Measurements from ENCODE around the gene REPS2.
A peak's percentile ranks its signal among the peaks of the same experiment; 100 is the strongest.

Gene REPS2

DNA sequence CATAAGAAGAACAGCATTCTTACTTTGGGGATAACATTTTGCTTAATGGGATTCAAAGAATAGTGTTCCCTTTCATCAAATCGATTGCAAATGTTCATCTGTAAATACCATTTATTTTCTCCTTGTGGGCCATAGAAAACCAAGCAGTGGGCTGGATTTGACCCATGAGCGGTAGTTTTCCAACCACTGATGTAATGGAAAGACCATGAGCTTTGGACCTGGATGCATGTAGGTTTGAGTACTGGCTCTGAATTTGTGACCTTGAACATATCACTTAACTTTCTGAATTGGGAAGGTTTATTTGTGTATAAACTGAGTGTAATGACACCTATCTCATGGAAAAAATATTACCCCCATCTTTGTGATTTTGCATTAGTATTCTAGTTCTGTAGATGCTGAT is 54.3 kb downstream of the REPS2 start:
- no peak for DNase-seq (ENCODE audit: low spot score)

DNA sequence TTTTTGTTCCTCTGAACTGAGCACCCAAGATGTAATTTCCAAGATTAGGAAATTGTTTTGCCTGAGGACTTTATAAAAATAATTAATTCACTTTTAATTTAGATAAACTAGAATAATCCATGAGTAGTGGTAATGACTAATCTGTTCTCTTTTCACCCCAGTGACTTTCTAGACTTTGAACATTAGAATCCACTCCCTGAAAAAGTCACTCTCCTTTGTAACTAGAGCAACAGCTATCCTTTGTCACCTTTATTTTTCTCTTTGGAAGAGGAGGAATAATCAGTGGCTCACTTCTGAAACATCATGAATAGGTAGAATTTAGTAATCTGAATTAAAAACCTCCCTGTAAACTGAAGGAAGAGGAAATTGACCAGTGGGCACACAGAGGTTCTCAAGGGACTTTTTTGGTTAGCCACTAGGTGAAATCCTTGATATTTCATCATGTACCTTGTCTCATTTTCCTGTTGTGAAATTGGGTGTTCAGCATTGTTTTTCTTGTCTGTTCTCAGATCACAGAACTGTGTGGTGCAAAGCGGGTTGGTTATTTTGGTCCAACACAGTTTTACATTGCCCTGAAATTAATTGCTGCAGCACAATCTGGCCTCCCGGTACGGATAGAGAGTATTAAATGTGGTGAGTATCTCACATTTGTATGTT is 59.4 kb downstream of the REPS2 start:
- no peak for DNase-seq (ENCODE audit: low spot score)

DNA sequence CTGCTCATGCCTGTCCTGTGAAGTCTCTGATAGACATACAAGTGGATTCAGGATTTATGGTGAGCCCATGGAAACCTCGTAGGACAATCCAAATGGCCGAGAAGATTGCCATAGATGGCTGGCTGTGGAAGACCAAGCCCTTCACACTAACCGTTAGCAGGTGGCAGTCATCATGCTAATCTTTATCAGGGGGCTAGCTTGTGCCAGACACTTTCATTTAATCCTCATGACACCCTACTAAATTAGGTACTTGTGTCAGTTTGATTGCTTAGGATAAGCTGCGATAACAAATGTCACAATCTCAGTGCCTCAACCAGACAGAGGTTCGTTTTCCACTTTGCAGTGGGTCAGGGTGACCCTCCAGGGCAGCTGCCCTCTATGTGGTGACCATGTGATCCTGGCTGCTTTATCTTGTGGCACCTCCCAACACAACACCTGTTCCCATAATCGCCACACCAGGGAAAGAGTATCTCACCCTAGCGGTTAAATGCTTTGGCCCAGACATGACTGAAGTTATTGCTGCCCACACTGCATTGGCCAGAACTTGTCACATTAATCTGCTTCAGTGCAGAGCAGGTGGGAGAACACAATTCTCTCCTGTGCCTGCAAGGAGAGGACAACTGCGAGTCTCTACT is 60.8 kb downstream of the REPS2 start:
- peak; percentile 69 for DNase-seq (ENCODE audit: low spot score)

DNA sequence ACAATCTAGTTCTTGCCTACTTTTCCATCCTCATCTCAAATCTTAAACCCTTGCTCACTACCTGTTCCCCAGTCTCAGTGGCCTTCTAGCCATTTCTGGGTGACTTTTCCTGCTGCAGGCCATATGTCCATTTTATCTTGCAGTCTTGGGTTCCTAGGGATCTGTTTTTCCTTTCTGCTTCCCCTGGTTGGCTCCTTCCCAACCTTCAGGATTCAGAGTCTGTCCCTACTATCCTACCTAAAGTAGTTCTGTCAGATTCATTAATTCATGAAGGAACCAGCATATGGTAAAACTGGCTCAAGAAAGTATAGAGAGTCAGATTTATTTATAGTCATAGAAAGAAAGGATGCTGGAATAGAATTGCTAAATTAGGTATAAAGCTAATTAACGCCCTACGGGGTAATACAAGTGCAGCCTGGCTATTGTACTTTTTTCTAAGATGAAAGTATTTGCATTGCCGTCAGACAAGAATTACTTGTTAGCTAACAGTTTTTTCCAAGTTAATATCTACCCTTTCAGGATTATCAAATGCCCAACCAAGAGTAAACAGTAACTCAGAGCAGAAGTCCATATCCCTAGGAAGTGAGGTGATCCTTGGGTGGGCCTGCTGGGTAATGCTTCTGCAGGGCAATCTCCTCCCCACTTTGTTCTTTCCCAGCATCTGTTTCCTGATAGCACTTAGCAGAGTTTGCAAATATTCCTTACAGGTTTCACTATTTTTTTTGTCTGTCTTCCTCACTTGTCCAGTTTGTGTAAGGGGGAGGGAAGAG is 63.6 kb downstream of the REPS2 start:
- no peak for DNase-seq (ENCODE audit: low spot score)

DNA sequence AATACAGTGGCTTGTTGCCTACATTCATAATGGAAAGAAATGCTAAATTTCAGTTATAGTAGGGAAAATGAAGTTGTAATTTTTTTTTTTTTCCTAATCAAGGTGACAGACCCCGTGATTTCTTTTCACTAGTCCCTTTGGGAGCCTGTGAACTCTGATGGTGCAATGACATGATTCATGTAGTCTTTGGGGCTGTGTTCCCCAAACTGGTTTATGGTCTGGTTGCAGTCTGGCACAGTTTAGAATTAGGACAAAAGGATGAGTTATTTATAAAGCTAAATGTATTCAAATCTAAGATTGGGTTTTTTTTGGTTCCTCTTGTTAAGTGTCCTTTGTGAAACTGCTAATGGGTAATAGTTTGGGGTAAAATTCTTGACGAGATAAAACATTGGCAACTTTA is 66.0 kb downstream of the REPS2 start:
- no peak for DNase-seq (ENCODE audit: low spot score)

DNA sequence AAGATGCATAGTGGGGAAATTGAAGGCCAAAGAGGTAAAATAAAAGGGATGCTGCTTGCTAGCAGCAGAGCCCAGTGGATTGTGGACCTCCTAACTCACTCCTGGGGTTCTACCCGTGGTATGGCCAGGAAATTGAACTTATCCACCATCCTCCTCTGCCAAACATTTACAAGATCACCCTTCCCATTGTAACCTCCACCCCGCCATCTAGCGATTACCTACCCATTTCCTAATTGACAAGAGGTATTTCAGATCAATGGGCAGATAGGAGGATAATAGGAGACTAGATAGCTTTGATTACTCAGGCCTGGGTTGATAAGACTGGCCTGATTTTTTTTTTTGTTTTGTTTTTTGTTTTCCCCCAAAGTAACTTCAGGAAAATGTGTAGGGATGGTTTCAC is 67.8 kb downstream of the REPS2 start:
- no peak for DNase-seq (ENCODE audit: low spot score)

DNA sequence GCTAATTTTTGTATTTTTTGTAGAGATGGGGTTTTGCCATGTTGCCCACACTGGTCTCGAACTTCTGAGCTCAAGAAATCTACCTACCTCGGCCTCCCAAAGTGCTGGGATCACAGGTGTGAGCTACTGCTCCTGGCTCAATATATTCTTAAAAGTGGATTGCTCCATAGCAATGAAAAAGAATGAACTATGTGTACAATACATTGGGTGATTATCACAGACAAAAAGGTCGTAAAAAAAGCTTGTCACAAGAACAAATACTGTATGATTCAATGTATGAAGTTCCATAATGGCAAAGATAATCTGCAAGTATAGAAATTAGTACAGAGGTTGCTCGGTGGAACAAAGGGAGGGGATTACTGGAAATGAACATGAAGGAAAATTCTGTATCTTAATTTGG is 70.7 kb downstream of the REPS2 start:
- DNase-seq (ENCODE audit: low spot score), result no peak

DNA sequence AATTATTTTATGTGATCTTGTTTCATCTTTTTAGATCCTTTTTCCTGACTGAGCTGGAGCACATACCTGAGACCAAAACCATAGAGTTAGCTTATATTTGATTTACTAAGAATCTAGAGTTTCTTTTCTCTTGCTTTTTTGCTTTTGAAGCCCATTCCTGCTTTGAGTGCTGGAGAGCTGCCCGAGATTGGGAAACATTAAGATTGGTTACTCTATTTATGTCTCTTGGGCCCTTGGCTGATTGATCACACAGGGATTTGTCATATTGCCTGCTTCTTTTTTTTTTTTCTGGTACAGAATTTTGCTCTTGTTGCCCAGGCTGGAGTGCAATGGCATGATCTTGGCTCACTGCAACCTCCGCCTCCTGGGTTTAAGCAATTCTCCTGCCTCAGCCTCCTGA is 73.9 kb downstream of the REPS2 start:
- DNase-seq (ENCODE audit: low spot score), result no peak

DNA sequence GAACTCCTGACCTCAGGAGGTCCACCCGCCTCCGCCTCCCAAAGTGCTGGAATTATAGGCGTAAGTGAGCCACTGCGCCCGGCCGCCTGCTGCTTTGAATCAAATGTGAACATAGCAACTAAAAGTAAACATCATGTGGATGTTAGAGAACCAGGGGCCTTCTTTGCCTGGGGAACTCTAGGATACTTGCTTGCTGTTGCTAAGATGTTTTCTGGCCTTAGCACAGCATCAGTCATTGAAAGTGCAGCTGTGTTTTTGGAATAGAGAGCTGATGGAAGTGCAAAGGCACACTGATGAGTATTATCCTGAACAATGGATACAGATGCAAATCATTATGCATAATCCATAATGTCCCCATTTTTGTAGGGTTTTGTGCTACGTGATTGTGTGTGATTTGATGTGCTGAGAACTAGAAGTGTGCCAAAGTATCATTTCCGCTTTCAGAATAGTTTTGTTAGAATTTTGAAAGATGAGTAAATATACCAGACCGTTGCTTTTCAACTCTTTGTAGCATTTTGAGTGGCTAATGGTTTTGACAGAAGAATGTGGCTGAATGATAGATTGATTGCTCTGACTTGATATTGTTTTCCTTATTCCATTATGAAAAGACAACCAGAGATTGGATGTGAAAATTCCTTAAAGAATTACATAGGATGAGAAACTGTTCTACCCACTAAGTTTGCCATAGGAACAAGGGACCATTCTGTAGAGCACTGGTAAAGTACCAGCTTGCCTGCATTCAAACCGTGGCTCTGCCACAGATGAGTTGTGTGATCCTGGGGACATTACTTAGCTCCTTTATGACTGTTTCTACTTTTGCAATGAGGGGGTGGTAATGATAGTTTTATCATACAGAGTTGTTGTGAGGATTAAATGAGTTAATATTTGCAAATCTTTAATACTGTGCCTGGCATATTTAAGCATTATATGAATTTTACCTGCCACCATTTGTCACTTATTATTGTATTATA is 74.7 kb downstream of the REPS2 start:
- peak; percentile 69 for DNase-seq (ENCODE audit: low spot score)

DNA sequence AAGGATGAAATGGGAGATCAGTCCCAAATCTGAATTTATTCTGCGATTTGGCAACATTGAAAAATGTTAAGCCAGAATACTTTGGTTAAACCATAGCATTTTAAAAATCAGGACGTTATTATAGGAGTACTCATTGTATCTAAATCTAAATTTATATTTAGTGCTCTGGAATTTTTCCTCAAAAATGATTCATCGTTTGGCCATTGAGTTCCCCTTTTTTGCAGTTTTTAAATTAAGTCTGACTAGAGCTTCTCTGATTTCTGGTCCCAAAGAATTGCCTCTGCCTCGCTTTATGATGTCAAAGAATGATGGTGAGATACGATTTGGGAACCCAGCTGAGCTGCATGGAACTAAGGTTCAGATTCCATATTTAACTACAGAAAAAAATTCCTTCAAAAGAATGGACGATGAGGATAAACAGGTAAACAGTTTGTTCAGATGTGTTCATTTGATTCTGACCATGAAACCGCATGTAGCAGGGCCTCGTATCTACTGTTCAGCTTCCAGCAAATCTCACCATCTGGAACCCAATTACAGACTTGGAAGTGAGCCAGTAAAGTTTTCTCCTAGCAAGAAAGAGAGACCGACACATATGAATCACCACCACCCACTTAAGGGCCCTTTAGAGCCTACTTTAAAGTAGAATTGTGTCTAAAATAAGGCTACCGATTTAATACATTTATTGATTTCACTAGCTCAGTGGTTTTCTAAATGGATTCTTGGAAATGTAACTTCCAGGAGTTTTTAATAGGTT is 75.6 kb downstream of the REPS2 start:
- no peak for DNase-seq (ENCODE audit: low spot score)

DNA sequence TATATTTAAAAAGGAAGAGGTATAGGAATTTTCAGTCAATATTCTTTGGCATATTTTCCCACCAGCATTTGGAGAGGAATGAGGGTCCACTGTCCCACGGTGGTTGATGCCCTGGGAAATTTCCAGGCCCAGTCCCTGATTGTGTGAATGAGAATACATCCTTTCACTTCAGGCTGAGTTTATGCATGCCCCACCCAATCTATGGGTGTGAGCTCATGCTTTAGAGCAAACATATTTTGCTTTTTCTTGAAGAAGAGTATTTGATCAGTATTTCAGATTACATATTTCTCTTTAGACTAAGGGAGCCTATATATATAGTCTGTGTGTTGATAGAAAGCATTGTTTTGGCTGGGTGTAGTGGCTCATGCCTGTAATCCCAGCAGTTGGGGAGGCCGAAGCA is 77.2 kb downstream of the REPS2 start:
- no peak for DNase-seq (ENCODE audit: low spot score)

DNA sequence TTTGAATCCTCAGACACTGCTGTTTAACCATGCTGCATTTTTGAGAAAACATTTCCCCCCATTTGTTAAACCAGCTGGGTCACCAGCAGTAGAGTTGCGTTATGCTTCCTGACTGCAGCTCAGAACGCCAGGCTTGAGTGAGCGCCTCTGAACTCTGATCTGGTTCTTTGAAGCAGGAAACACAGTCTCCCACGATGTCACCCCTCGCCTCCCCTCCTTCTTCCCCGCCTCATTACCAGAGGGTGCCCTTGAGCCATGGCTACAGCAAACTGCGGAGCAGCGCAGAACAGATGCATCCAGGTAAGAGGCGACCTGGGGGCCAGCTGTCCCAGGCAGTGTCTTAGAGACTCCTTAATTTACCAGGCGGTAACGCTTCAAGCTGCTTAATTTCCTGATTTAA is 78.4 kb downstream of the REPS2 start:
- no peak for DNase-seq (ENCODE audit: low spot score)

DNA sequence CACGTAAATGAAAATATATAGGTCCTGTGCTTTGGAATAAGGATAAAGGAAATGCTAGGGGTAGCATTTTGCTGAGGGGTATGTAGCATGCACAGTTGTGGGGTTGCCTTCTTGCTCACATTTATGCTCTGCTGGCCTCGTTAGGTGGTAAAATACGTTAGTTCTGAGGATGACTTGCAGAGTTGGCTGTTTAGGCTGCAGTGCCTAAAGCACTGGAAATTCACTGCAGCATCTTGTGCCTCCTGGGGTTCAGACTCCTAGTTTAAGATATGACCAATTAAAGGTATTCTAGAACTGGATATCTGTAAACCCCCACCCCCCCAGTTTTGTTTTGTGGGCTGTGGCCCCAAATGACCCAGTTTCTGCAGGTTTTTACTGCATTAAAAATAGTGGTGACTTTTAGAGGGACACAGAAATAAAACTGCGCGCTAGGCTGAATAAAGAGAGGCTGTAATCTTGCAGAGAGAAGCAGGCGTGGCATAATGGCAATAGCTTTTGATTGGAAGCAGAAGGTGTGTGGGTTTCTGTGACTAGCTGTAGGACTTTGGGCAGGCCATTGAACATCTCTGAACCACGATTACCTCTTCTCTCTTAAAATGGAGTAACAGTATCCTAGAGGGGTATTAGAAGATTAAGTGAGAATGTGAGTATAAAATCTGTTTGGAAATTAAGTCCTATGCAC is 79.3 kb downstream of the REPS2 start:
- no peak for DNase-seq (ENCODE audit: low spot score)

DNA sequence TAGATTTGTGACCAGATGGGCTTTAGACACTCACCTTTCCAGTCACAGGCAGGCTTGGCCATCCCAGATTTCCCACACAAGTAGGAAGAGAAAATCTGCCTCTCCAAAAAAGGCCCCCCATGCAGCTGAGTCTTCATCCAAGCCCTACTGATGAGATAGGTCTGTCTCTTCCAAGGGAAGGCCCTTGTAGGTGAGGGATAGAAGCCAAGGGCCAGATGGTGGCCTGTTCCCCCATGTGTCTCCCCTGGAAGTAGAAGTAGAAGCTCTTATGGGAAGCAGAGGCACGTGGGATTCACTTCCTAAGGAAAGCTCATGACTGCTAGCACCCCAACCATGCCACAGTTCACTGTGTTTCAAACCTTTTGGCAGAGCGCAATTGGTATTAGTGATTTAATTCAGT is 81.5 kb downstream of the REPS2 start:
- DNase-seq (ENCODE audit: low spot score), result no peak

DNA sequence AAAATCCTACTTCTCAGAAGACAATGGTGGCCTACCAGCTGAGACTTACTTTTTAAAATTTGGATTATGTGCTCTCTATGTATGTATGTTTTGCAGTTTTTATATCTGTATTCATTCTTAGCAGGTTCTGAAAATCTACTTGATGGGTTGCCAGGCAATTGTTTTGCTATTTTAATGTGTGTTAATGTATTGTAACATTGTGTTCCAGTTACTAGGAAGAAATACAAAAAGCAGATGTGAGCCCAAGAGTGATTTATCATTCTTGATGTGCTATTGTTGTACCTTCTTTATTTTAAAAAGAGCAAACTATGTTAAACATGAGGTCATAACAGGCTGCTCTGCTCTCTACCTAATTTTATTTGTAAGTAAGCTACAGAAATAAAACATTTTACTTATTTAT is 81.9 kb downstream of the REPS2 start:
- no peak for DNase-seq (ENCODE audit: low spot score)

DNA sequence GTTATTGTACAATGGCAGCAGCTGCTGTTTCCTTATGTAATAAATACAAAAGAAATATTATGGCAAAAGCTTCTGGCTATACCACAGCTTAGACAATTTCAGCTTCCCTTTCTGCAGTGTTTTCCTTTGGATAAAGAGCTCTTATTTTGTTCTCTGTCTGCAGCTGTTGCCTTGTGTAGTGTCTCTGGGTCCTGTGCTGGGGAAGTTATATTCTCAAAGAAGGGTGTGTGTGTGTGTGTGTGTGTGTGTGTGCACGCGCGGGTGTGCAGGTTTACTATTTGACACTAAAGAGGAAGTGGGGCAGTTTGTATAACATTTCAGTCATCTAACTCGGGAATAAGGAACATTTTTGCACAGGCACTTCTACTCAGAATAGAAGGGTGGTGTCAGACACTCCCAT is 83.6 kb downstream of the REPS2 start:
- DNase-seq (ENCODE audit: low spot score), result peak; percentile 81

DNA sequence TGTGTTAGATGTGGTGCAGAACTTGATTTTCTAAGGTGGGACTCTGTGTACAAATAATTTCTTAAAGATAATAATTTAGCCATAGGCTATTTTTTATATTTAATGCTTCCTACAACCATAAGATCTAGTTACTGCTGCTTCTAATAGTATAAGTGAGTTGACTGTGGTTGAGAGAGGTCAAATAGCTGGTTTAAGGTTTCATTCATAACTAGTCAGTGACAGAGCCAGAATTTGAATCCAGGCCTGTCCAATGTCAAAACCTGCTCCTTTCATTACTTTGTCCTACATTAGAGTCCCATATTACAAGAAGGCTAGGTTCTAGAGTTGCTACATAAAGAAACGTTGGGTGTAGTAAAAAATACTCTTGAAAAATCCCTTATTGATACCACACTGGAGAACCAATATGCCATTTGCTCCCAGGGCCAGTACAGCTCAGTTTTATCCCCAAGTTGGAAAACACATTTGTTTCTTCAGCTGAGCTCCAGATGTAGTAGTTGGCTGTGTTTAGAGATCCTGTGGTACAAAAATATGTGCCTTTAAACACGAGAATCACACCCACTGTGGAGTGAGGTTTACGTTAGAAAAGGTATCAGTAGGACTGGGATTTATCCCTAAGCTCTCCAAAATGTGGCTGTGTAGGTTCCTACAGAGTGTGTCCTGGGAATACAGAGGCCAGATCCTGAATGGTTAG is 84.3 kb downstream of the REPS2 start:
- no peak for DNase-seq (ENCODE audit: low spot score)

DNA sequence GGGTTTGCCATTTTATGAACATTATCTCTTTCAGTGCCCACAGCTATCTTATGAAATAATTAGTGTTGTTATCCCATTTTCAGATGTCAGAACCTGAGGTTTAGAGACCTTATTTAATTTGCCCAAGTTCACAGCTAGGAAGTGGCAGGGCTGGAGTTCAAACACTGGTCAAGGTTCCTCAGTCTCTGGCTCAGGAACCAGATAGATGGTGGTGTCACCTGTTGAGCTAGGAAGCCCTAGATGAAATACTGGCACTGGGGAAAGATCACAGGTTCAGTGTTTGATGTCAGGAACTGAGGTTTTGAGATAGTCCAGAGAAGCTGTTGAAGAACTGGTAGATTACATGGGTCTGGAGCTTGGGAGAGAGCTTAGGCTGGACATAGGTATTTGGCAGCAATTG is 85.4 kb downstream of the REPS2 start:
- DNase-seq (ENCODE audit: low spot score), result no peak

DNA sequence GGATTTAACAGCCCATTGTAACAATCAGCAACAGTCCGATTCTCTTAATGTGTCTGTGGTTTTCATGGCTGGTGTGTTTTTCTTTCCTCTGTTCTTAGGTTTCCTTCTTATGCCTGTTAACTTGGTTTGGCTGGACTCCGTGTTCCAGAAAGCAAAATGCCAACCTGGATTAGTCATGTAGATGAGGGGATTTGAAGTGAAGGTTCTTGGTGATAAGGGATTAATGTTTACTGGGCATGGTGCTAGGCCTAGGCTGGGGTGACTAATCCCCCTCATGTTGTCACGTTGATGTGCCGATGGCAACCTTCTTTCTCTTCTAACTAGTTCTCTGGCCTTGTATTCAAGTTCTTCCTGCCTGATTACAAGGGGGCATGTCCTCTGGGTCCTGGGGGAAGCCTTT is 85.9 kb downstream of the REPS2 start:
- DNase-seq (ENCODE audit: low spot score), result no peak

DNA sequence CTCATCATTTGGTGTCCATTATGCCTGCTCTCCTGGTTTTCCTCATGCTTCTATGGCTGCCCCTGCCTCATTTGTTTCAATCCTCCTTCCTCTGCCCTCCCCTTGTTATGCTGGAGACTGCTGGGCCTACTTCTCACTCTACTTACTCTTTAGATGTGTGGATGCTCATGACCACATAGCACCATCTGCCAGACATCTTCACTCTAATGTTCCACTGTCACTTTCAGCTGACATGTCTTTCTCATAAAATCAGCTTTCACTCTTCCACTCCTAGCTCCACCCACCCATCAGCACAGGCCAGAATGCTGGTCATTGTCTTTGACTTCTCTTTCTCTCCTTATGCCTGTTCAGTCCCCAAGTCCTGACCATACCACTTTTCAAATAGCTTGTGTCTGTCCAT is 86.8 kb downstream of the REPS2 start:
- peak; percentile 40 for DNase-seq (ENCODE audit: low spot score)
